IMR-90 (cell line): Measurements from ENCODE around the gene CNPPD1. TPM values are rescaled to one million over a fixed set of nuclear protein-coding genes. Genes with fewer than 3 reads are reported as not detected.

Experiments
- ATAC-seq: fragments of 200-7000 bp; cut with Tn5 transposase; 2 replicates; pipeline ENCODE4 v1.9.1; 2020; ENCODE audit warnings: low read depth, mild to moderate bottlenecking, moderate library complexity
- BruUV-seq: library from RNA; stranded (reverse); fragments of 400-500 nt; replicated peaks from 2 replicates; lab custom pipeline; 2021; lab: Mats Ljungman, UMichigan
- CTCF ChIA-PET: fragments of 300-600 bp; formaldehyde crosslinking; extraction: SDS; loops from one replicate; lab custom pipeline; 2021; ENCODE audit warnings: antibody characterized with exemption; lab: Yijun Ruan, JAX
- POLR2A ChIA-PET: fragments of 300-600 bp; sonication (Branson Sonifier 250); formaldehyde crosslinking; loops from one replicate; lab custom pipeline; 2022; ENCODE audit warnings: antibody characterized with exemption; ENCODE audit not compliant: unreplicated experiment; lab: Charles Lee
- DNase-seq: peaks from one replicate; pipeline ENCODE4 v3.0.0; 2013
- H2AFZ ChIP-seq: replicated peaks from 2 replicates; pipeline ENCODE3; 2013; ENCODE audit warnings: low read length, mild to moderate bottlenecking; ENCODE audit not compliant: poor library complexity
- H2AK5ac ChIP-seq: 2 replicates; pipeline ENCODE4 v1.6.1; 2013; ENCODE audit warnings: low read depth, low read length, inconsistent platforms
- H2AK9ac ChIP-seq: replicated peaks from 2 replicates; pipeline ENCODE3; 2013; ENCODE audit warnings: mild to moderate bottlenecking, low read depth, low read length, moderate library complexity; ENCODE audit not compliant: poor library complexity
- H2BK120ac ChIP-seq: 2 replicates; pipeline ENCODE4 v1.6.1; 2013; ENCODE audit warnings: low read depth, low read length, inconsistent platforms
- H2BK15ac ChIP-seq: 3 replicates; pipeline ENCODE4 v1.6.1; 2013; ENCODE audit warnings: low read depth, low read length, inconsistent platforms
- H2BK20ac ChIP-seq: 2 replicates; pipeline ENCODE4 v1.6.1; 2013; ENCODE audit warnings: low read depth, mild to moderate bottlenecking, inconsistent platforms, low read length, moderate library complexity
- H2BK5ac ChIP-seq: 2 replicates; pipeline ENCODE4 v1.6.1; 2013; ENCODE audit warnings: mild to moderate bottlenecking, low read depth, low read length, inconsistent platforms; ENCODE audit not compliant: poor library complexity, severe bottlenecking
- H3K14ac ChIP-seq: replicated peaks from 2 replicates; pipeline ENCODE4 v1.6.1; 2013; ENCODE audit warnings: low read depth, low read length, inconsistent platforms
- H3K18ac ChIP-seq: 2 replicates; pipeline ENCODE4 v1.6.1; 2013; ENCODE audit warnings: low read depth, low read length, control low read depth
- H3K23ac ChIP-seq: 2 replicates; pipeline ENCODE4 v1.6.1; 2013; ENCODE audit warnings: low read depth, low read length, inconsistent platforms
- H3K27ac ChIP-seq: 2 replicates; pipeline ENCODE4 v1.5.1; 2013; ENCODE audit warnings: mild to moderate bottlenecking, control low read depth, low read length; ENCODE audit not compliant: insufficient read depth
- H3K27me3 ChIP-seq: 2 replicates; pipeline ENCODE4 v1.6.1; 2013; ENCODE audit warnings: low read length; ENCODE audit not compliant: control insufficient read depth, insufficient read depth
- H3K36me3 ChIP-seq: 2 replicates; pipeline ENCODE4 v1.6.1; 2013; ENCODE audit warnings: low read length, mixed read lengths; ENCODE audit not compliant: control insufficient read depth, insufficient read depth
- H3K4ac ChIP-seq: 2 replicates; pipeline ENCODE4 v1.6.1; 2013; ENCODE audit warnings: low read depth, low read length, inconsistent platforms
- H3K4me1 ChIP-seq: 2 replicates; pipeline ENCODE4 v1.6.1; 2013; ENCODE audit warnings: low read length, mixed read lengths; ENCODE audit not compliant: control insufficient read depth, insufficient read depth
- H3K4me2 ChIP-seq: 2 replicates; pipeline ENCODE4 v1.6.1; 2013; ENCODE audit warnings: low read depth, mild to moderate bottlenecking, control low read depth, low read length, moderate library complexity
- H3K4me3 ChIP-seq: 2 replicates; pipeline ENCODE4 v1.5.1; 2013; ENCODE audit warnings: low read depth, mild to moderate bottlenecking, control low read depth, low read length, moderate library complexity; ENCODE audit not compliant: insufficient read depth
- H3K56ac ChIP-seq: 2 replicates; pipeline ENCODE4 v1.6.1; 2013; ENCODE audit warnings: low read length, inconsistent platforms; ENCODE audit not compliant: insufficient read depth; ENCODE audit errors: extremely low read depth
- H3K79me1 ChIP-seq, 2 experiments: 2 replicates each; pipeline ENCODE4 v1.6.1; 2013; ENCODE audit warnings: low read length in 2 of 2, inconsistent platforms in 1 of 2, low read depth in 1 of 2
- H3K9ac ChIP-seq: 2 replicates; pipeline ENCODE4 v1.6.1; 2013; ENCODE audit warnings: low read depth, low read length, control low read depth
- H3K9me1 ChIP-seq: 2 replicates; pipeline ENCODE4 v1.6.1; 2013; ENCODE audit warnings: low read length, inconsistent platforms; ENCODE audit not compliant: insufficient read depth
- H3K9me3 ChIP-seq: 2 replicates; pipeline ENCODE4 v1.6.1; 2013; ENCODE audit warnings: low read length; ENCODE audit not compliant: control insufficient read depth, insufficient read depth
- H4K20me1 ChIP-seq: 2 replicates; pipeline ENCODE4 v1.6.1; 2013; ENCODE audit warnings: low read length, inconsistent platforms; ENCODE audit not compliant: insufficient read depth
- H4K5ac ChIP-seq: 2 replicates; pipeline ENCODE4 v1.6.1; 2013; ENCODE audit warnings: mild to moderate bottlenecking, low read depth, low read length, control low read depth
- H4K8ac ChIP-seq, 2 experiments: 2 replicates each; pipeline ENCODE4 v1.6.1; 2013; ENCODE audit warnings: low read depth in 2 of 2, low read length in 2 of 2, control low read depth in 1 of 2, inconsistent platforms in 1 of 2
- H4K91ac ChIP-seq: 2 replicates; pipeline ENCODE4 v1.6.1; 2013; ENCODE audit warnings: low read depth, low read length, inconsistent platforms; ENCODE audit not compliant: insufficient read depth
- CEBPB ChIP-seq: IDR thresholded peaks from 2 replicates; pipeline ENCODE4 v1.6.1; 2012; ENCODE audit warnings: low read depth, low read length, improper control_type of control experiment
- CHD1 ChIP-seq: IDR thresholded peaks from 2 replicates; pipeline ENCODE4 v1.6.1; 2012; ENCODE audit warnings: low read depth, low read length, improper control_type of control experiment
- FOS ChIP-seq: fragments of 150-350 bp; IDR thresholded peaks from 2 replicates; pipeline ENCODE4 v1.6.1; 2016; ENCODE audit warnings: low read depth, low read length
- MAZ ChIP-seq: IDR thresholded peaks from 2 replicates; pipeline ENCODE4 v1.6.1; 2012; ENCODE audit warnings: low read depth, mild to moderate bottlenecking, low read length, improper control_type of control experiment, moderate library complexity, borderline replicate concordance
- MXI1 ChIP-seq: IDR thresholded peaks from 2 replicates; pipeline ENCODE4 v1.6.1; 2012; ENCODE audit warnings: low read depth, mild to moderate bottlenecking, low read length, moderate library complexity, borderline replicate concordance
- POLR2A ChIP-seq: IDR thresholded peaks from 2 replicates; pipeline ENCODE4 v1.6.1; 2012; ENCODE audit warnings: mild to moderate bottlenecking, low read depth, low read length
- WGBS, 2 experiments: methylation state at CpG; one replicate each; pipeline versions ENCODE4 v1.1.5 to v1.1.7; 2013; ENCODE audit warnings: missing lambda C conversion rate in 2 of 2; ENCODE audit not compliant: insufficient read length in 1 of 2; ENCODE audit errors: extremely low coverage in 2 of 2; 5-methylcytosine and 5-hydroxymethylcytosine counted together
- dilution Hi-C: fragments of 300-500 bp; cut with HindIII; formaldehyde crosslinking; loops from one replicate; pipeline ENCODE4 v1.14.3; 2018; ENCODE audit warnings: low sequenced_read_pairs; ENCODE audit not compliant: unreplicated experiment
- in situ Hi-C: fragments of 300-500 bp; cut with MboI; formaldehyde crosslinking; loops from 3 replicates; pipeline ENCODE4 v1.14.3; 2019; ENCODE audit warnings: low sequenced_read_pairs, inconsistent platforms, mixed read lengths
- intact Hi-C: fragments of 100-400 bp; cut with micrococcal nuclease; formaldehyde crosslinking; loops from 2 replicates; pipeline ENCODE4 v1.10.0; 2022
- polyA plus RNA-seq, 3 experiments: library from polyadenylated mRNA; depleted of rRNA; stranded (reverse); fragments of >200 nt; gene quantifications; 2 replicates each; pipeline ENCODE4 v1.2.3, GENCODE V29; 2012; ENCODE audit warnings: low replicate concordance in 1 of 3
- total RNA-seq: library from RNA; depleted of rRNA; stranded (reverse); fragments of >200 nt; gene quantifications from 2 replicates; pipeline ENCODE4 v1.2.3, GENCODE V29; 2012
- TF ChIP-seq, protein P1 (sequence below): fragments of 150-350 bp; IDR thresholded peaks from 2 replicates; pipeline ENCODE4 v1.6.1; 2016; ENCODE audit warnings: low read depth, mild to moderate bottlenecking, low read length, moderate library complexity, borderline replicate concordance

The CNPPD1 gene
- total and polyA plus RNA-seq, 2 of the 4 experiments (the other 2 are of a cell fraction) = 11.1 to 29.2 TPM

GRCh38 chr2:219206328-219207133, 29.8 kb upstream of the CNPPD1 start, which contains the start of gene ZFAND2B:
TSS of gene ZFAND2B (plus strand) at chr2:219206782. CDS start at chr2:219206988, 206 bp downstream.
- peak within 1 kb of the TSS; percentile 90 for H2BK120ac ChIP-seq
- peak within 1 kb of the TSS; percentile 99 for H3K4me2 ChIP-seq
- peak within 1 kb of the TSS; percentile 95 for H2AK9ac ChIP-seq
- H3K36me3 ChIP-seq = peaks cover 25% of the 10 kb centered on the region
- peaks cover 16% of the 10 kb centered on the region for H3K4me1 ChIP-seq
- peak within 1 kb of the TSS; percentile 84 for H3K4me3 ChIP-seq
- ATAC-seq (peak; percentile 96), DNase-seq (peak; percentile 88)
- peak within 1 kb of the TSS; percentile 75 for H3K56ac ChIP-seq
- 7% methylated on average over 3 of the region's 76 CpGs; no CpG with 5 or more reads in 1 of the 2 experiments for WGBS, 2 experiments
- H3K4ac ChIP-seq = peak within 1 kb of the TSS; percentile 94
- H3K27me3 ChIP-seq = no peaks in the 10 kb centered on the region
- peak within 1 kb of the TSS; percentile 96 for H3K14ac ChIP-seq
- BruUV-seq = no TSS peak
- H3K18ac ChIP-seq = peak within 1 kb of the TSS; percentile 88
- POLR2A ChIA-PET = interaction anchor here (0.6 to 0.7 kb wide), 4 partner anchors 11 to 1052 kb away, joined by 3 to 5 read pairs (median 4); partner anchors contain the start of gene CNPPD1
- H2BK15ac ChIP-seq = peak within 1 kb of the TSS; percentile 66; the same call in 1 of the 3 replicates
- peaks cover 8% of the 10 kb centered on the region; the same call in 1 of the 2 replicates for H3K9me1 ChIP-seq
- peaks cover 5 to 19% of the 10 kb centered on the region in 2 experiments; a peak in 3 of 4 replicates for H3K79me1 ChIP-seq
- H2BK20ac ChIP-seq = peak within 1 kb of the TSS; percentile 66; the same call in 1 of the 2 replicates
- dilution Hi-C loops = no loop called here
- peak within 1 kb of the TSS; percentile 90 for H4K91ac ChIP-seq
- CTCF ChIA-PET = interaction anchor here (0.6 to 1.1 kb wide), 4 partner anchors 12 to 71 kb away, joined by 3 read pairs; partner anchors contain the start of gene ABCB6
- peak within 1 kb of the TSS; percentile 98 for H2AFZ ChIP-seq
- peaks cover 9% of the 10 kb centered on the region; the same call in 1 of the 2 replicates for H4K20me1 ChIP-seq
- H3K9me3 ChIP-seq = no peaks in the 10 kb centered on the region
- peak within 1 kb of the TSS; percentile 51 to 92 for H4K8ac ChIP-seq
- H3K27ac ChIP-seq = peak within 1 kb of the TSS; percentile 96
- peak within 1 kb of the TSS; percentile 93 for H3K9ac ChIP-seq
- peak within 1 kb of the TSS; percentile 84 for H2AK5ac ChIP-seq
- intact Hi-C loops = loop anchor here (1.0 to 2.0 kb wide), 2 partner anchors 30 to 46 kb away; partner anchors contain the start of genes CNPPD1 and NHEJ1
- in situ Hi-C loops = loop anchor here (5.0 kb wide), 1 partner anchor 34 kb away; the partner anchor contains the start of gene SLC23A3
- H2BK5ac ChIP-seq = peak within 1 kb of the TSS; percentile 97
- H3K23ac ChIP-seq = peak within 1 kb of the TSS; percentile 94
- TF ChIP-seq POLR2A (peak; percentile 88), CEBPB (0 out of 2 replicates have a peak, but pooled peaks have one; percentile 22), CHD1 (no peak), FOS (peak; percentile 6; the same call in 1 of the 2 replicates), MAZ (peak; percentile 97), MXI1 (0 out of 2 replicates have a peak, but pooled peaks have one; percentile 11)
- TF ChIP-seq, protein P1, sequence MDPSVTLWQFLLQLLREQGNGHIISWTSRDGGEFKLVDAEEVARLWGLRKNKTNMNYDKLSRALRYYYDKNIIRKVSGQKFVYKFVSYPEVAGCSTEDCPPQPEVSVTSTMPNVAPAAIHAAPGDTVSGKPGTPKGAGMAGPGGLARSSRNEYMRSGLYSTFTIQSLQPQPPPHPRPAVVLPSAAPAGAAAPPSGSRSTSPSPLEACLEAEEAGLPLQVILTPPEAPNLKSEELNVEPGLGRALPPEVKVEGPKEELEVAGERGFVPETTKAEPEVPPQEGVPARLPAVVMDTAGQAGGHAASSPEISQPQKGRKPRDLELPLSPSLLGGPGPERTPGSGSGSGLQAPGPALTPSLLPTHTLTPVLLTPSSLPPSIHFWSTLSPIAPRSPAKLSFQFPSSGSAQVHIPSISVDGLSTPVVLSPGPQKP = no peak
- peak within 1 kb of the TSS; percentile 78 for H4K5ac ChIP-seq
